HFF-Myc (cell line): ENCODE data around the gene CCDC192.

Experiments
- DNase-seq: peaks from one replicate; pipeline ENCODE4 v3.0.0-alpha.2; 2011; ENCODE audit warnings: low read depth; ENCODE audit errors: extremely low read depth
- H3K4me3 ChIP-seq: replicated peaks from 2 replicates; pipeline ENCODE4 v1.5.1; 2011; ENCODE audit warnings: low read depth, mild to moderate bottlenecking, control low read depth, low read length
- TF ChIP-seq, protein P1 (sequence below): IDR thresholded peaks from 2 replicates; pipeline ENCODE4 v1.5.1; 2012; ENCODE audit warnings: mild to moderate bottlenecking, low read depth, low read length, control low read depth; ENCODE audit errors: missing control alignments

Gene CCDC192

GRCh38 chr5:127827451-127827850 is 124.3 kb downstream of the CCDC192 start:
- no peak overlapping the region for H3K4me3 ChIP-seq
- TF ChIP-seq, protein P1, sequence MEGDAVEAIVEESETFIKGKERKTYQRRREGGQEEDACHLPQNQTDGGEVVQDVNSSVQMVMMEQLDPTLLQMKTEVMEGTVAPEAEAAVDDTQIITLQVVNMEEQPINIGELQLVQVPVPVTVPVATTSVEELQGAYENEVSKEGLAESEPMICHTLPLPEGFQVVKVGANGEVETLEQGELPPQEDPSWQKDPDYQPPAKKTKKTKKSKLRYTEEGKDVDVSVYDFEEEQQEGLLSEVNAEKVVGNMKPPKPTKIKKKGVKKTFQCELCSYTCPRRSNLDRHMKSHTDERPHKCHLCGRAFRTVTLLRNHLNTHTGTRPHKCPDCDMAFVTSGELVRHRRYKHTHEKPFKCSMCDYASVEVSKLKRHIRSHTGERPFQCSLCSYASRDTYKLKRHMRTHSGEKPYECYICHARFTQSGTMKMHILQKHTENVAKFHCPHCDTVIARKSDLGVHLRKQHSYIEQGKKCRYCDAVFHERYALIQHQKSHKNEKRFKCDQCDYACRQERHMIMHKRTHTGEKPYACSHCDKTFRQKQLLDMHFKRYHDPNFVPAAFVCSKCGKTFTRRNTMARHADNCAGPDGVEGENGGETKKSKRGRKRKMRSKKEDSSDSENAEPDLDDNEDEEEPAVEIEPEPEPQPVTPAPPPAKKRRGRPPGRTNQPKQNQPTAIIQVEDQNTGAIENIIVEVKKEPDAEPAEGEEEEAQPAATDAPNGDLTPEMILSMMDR: no peak
- DNase-seq: no peak

DNA sequence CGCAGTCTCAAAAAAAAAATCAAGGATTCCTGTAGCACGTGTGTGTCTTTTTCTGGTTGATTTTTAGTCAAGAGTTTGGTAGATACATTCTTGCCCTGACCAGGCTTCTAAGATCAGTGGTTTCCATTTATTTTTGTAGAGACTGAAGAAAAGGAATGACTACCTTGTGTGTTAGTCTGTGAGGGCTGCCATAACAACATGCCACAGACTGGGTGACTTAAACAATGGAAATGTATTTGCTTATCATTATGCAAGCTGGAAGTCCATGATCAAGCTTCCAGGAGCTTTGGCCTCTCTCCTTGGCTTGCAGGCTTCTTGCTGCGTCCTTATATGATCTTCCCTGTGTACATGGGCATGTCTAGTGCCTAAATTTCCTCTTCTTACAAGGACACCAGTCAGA is 127.0 kb downstream of the CCDC192 start:
- H3K4me3 ChIP-seq: no peak overlapping the region
- TF ChIP-seq, protein P1: no peak
- DNase-seq: no peak

DNA sequence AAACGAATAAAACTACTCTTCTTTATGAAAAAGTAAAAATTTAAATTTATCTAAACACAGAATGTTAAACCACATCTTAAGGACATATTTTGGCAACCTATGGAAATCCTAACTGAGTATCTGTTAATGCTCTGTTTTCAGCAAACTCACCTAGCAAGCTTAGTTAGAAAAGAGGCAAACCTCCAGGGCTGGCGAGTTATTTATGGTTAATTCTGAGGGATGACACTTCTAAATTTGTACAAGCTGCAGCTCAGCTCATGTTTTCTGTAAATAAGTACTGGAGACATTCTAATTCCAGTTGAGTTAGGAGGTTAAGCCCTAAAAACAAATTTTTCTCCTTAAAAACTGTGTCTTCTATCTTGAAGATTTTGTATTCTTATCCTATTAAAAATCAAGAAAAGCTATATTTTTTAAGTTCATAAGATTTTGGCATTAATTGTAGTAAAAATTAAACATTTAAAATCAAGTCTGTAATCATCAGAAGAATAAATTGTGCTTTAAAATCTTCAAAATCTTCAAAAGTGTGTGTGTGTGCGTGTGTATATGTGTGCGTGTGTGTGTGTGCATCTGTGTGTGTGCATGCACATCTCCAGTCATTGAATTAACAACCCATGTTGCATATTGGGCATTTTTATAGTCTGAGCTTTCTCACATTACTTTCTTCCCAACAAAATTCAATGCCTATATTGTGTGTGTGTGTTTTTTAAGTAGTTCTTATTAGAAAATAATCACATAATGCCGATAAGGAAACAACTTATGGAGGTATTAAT is 127.8 kb downstream of the CCDC192 start:
- no peak for DNase-seq
- H3K4me3 ChIP-seq: no peak overlapping the region
- TF ChIP-seq, protein P1: no peak

GRCh38 chr5:127832067-127832466 is 128.9 kb downstream of the CCDC192 start:
- no peak for DNase-seq
- no peak overlapping the region for H3K4me3 ChIP-seq
- TF ChIP-seq, protein P1: no peak

- H3K4me3 ChIP-seq: no peak overlapping the region
- TF ChIP-seq, protein P1: no peak
- no peak for DNase-seq
Observed at GRCh38 chr5:127834094-127834531, 130.9 kb downstream of the CCDC192 start.

GRCh38 chr5:127834554-127834953 is 131.4 kb downstream of the CCDC192 start:
- DNase-seq: no peak
- no peak overlapping the region for H3K4me3 ChIP-seq
- TF ChIP-seq, protein P1: no peak

GRCh38 chr5:127838661-127839060 is 135.5 kb downstream of the CCDC192 start:
- no peak for DNase-seq
- H3K4me3 ChIP-seq: no peak overlapping the region
- TF ChIP-seq, protein P1: no peak
